UCSD-AML1 (cell line): ENCODE data around the gene REPS2.

Source experiments
- DNase-seq: peaks from one replicate; lab custom pipeline; 2025; ENCODE audit not compliant: unreplicated experiment; lab: John Stamatoyannopoulos, UW

The REPS2 gene

DNA sequence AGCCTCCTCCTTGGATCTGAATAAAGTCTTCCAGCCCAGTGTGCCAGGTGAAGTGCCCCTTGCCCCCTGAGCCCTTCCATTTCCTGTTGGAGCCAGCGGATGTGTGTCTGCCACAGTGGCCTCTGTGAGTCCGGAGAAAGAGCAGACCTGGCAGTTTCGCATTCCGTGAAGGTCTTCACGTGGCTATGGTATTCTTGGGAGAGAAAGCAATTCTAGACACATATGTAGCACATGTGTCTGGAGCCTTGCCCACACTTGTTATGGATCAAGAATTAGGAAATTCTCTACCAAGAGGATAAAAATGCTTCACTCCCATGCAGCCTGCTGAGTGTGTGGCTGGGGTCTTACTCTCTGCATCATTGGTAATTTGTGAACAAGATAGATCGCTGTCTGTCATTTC, 130.9 kb downstream of the REPS2 start:
- DNase-seq, result no peak

DNA sequence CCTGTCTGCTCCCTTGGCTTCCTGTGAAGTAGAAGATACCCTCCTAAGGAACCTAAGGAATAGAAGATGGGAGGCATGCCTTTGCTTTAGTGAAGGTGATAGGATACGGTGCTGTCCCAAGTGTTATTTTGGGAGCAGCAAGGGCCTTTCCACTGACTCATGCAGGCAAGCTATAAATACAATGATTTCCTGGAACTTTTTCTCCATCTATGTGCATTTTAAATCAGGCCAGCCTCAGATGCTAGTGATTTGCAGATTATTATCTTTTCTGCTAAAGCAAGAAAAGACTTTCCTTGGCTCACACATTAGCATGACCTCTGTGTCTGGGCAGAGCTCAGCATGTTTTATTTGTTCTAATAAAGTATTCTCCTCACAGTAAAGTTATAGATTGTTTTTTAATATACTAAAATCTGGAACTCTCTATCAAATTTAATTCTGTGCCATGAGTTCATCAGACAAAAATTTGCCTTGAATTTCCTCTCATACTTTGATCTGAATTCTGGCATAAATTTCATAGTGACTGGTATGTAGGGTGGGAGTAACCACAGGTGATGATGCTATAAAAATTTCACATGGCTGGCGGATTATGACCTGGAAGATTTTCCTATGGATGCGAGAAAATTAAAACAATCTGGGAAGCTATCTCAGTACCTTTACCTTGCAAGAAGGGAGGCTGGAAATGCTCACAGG, 131.7 kb downstream of the REPS2 start:
- no peak for DNase-seq

DNA sequence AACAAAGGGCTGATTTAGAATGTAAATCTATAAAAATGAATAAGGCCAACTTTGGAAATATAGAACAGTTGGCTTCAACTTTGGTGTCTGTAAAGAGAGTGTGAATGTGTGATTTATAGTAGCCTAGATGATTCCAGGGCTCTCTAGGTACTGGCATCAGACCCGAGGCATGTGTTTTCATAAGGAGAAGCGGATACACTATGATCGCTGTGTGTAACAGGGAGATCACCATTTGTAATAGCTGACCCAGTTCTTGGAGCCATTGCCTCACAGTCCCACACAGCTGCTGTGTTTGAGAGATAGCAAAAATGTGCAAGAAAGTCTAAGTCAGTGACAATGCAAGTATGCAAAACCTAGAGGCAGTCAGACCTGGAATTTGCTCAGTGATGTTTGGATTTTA, 135.1 kb downstream of the REPS2 start:
- DNase-seq, result no peak

DNA sequence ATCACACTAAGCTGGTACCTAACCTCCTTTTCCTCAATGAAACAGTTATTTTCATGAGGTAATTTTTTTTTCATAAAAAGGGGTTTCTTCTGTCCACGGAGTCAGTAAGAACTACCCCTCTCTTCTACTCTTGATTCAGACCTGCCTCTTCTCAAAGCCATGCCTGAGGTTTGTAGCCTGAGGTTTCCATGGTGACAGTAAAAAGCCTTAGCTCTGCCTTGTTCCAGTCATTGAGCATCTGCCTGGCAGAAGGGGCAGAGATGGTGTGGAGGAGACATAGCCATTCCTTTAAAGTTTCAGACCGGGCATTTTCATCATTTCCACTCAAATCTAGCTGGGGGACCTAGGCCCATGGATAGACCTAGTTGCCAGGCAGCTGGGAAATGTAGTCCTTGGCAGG, 135.5 kb downstream of the REPS2 start:
- no peak for DNase-seq

DNA sequence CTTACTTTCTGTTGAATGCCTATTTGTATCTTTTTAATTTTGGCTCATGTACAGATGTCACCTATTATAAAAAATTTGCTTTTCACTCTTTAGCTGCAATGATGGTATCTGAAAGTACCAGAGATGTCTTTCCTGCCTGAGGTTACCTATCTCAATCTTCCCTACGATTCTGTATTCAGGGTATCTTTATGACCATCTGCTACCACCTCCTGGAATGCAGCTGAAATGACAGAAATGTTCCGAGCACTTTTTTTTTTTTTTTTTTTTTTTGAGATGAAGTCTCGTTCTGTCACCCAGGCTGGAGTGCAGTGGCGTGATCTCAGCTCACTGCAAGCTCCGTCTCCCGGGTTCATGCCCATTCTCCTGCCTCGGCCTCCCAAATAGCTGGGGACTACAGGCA, 136.4 kb downstream of the REPS2 start:
- DNase-seq, result no peak

DNA sequence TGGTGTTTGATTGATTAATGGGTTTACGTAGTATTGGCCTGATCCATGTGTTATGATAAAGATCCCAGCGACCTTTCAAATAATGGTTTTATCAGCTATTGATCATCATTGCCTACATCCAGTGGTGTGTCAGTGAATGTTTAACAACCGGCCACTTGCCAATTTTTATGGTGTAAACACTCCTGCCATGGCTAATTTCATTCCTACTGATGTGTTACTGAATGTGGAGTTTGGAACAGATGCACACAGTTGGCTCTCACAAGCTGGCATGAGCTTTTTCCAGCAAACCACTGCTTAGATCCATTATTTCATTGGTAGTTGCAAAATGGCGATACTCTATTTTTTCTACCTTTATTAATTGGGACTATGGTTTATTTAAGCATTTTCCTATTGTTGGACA, 139.9 kb downstream of the REPS2 start:
- DNase-seq, result peak; percentile 13

DNA sequence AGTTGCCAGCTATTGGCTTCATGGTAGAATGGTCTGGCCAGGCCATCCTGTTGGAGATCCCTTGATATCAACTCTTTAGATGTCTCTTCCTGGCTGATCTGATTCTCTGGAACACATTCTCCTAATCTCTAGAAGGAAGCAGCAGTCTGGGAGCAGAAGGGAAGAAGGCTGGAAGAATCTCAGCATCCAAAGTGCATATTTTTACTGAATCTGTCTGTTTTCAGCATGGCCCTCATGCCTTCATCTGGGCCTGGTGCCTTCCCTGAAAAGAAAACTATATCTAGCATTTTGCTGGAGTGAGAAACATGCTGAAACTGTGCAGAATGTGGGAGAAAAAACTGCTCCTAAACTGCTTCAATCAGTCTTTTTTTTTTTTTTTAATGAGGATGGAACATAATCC, 148.7 kb downstream of the REPS2 start:
- no peak for DNase-seq

DNA sequence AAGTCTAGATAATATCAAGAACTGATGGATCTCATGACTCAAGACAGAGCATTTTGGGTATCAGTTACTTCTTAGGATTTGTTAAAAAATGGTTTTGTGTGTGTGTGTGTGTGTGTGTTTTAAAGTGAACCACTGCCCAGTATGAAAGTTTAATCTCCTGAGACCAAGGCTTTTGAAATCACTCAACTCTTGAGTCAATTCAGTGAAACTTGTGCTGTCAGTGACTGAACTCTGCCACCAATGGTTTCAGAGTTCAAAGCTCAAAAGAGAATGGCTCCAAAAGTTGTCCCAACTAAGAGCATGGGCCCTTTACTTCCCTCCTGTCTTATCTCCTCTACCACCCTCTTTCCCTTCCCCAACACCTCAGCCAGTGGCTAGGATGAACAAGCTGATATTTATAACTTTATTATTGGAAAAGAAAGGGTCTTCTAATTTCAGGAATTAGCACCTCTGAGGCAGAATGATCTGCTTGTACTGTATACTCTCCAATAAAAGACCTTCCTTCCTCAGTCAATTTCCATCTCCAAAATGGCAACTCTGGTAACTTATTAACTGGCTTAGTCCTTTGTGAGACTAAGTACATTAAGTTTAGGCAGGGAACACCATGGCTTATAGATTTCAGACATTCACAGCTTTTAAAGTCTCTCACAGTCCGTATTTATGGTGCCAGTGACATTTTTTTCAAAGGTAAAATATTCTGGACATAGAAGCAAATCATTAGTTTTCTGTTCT, 152.2 kb downstream of the REPS2 start:
- no peak for DNase-seq

DNA sequence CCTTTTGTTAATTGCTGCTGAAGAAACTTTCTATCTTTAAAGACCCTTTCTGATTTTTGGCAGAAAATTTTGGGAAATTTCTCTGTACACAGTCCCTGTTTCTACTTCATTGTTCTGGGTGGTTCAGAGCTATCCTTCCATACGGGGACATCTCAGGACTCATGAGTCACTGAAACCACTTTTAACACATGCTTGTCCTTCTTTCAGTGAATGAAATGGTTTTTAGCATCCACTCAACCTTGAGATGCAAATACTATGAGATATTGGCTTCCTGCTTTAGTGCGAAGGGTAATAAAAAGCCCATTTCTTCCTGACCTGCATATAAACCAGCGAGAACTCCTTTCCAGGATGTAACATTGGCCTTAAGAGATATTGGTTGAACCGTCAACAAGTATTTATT, 158.0 kb downstream of the REPS2 start:
- DNase-seq, result no peak

DNA sequence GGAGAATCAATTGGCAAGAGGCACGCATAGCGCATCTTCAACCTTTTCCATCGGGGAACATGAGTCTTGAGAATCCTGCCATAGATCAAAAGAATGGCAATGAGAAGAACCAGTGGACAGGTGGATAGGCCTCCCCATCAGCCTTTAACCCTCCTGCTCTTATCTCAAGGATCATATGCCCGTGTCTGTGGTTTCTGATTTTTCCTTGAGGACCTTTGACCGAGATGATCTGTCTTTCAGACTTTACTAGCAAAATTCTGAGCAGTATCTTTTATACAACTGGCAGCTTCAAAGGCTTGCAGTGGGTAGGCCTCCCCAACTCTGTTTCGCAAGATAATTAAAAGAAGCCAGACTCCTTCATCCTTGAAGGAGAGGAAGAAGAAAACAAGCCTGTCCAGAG, 174.4 kb downstream of the REPS2 start:
- no peak for DNase-seq

DNA sequence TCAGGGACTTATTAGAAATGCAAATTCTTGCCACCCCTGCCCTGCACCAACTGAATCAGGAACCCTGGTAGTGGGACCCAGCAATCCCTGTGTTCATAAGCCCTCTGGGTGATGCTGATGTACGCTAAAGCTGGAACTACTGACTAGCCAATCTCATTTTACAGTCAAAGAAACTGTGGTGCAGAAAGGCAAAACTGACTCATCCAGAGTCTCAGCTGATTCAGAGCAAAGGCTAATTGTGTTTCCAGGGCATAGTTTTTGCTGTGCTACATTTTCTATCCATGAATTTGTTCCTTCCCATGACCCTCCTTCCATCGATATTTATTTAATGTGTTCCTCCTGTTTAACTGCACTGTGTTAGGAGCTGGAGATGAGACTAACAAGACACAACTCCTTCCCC, 207.5 kb downstream of the REPS2 start:
- no peak for DNase-seq

DNA sequence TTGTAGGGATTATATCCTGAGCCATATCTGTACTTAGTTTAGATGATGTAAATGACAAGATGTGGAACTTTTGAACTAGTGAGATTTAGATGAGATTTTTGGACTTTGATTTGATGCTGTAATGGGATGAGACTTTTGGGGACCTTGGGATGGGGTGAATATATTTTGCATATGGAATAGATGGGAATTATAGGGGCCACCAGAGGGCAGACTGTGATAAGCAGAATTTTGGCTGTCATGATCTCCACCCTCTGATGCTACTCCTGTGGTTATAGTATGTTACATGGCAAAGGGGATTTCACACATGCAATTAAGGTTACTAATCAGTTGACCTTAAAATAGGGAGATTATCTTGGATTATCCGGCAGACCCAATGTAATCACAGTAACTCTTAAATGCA, 214.5 kb downstream of the REPS2 start:
- no peak for DNase-seq

DNA sequence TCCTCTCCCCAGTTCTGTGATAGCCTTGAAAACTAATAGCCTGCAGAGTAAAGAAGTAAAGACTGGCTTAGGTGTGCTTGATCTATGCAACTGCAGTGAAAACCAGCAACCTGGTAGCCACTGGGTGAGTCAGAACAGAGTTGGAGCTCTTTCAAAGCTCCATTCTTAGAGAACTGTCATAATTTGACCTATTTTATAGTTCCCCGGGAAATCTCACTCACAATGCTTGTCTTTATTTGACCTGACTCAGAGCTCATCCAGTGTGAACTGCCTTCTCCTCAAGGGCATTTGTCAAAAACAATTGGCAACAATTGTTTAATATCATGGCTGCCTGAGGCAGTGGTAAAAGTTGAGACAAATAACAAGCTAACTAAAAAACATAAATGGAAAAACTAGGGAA, 215.5 kb downstream of the REPS2 start:
- no peak for DNase-seq

DNA sequence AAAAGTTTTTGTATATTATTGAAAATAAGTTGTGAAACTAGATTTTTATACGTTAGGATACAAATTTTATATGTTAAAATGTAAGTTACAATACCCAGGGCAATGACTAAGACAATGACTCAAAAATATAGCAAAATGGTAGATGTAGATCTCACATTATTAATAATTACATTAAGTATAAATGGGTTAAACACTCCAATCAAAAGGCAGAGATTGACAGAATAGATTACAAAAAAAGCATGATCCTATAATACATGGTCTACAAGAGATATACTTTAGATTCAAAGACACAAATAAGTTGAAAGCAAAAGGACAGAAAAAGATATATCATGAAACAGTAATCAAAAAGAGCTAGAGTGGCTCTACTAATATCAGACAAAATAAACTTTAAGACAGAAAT, 217.6 kb downstream of the REPS2 start:
- DNase-seq, result no peak

DNA sequence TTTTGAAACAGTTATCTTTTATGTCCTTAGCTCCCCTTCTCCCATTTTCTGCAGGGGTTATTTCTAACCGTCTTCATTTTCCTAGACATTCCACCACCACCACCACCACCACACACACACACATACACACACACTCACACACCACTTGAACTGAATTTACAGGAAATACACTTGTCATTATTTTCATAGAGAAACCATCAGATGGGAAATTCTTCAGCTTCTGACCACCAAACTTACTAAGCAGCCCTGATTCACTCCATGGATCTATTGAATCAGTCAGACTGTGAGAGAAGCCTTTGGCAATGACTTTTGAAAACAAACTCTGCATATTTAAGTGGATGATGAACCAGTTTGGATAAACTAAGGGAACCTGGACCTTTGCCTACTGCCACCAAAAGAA, 218.5 kb downstream of the REPS2 start:
- DNase-seq, result no peak

DNA sequence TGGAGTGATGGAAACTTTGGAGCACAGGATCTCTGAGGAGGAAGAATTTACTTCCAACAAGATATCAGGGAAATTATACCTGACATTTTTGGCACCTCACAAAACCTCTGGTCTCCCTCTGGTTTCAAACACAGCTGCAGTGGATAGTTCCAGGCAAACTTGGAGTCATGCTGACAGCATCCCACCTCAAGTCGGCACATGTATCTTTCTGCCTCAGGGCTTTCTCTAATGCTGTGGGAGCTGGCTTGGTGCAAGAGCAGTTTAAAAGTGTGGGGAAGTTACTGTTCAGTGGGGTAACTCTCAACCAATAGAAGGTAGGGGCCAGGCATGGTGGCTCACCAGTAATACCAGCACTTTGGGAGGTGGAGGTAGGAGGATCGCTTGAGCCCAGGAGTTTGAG, 221.5 kb downstream of the REPS2 start:
- no peak for DNase-seq

DNA sequence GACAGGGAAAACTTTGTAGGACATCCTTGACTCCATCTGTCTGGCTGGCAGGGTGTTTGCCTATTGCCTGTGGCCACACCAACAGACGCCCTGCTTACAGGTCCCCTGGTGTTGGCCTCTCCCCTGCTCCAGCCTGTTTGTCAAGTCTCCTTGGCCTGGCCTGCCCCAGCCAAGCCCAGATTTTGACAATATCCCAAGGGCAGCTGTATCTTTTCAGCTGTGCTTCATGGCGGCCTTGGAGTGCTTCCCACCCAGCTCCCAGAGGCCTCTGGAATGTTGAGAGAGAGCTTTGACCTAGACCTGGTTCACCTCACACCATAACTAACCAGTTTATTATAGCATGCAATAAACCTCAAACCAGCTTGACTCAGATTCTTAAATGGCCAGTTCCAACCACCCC, 224.5 kb downstream of the REPS2 start:
- DNase-seq, result no peak

DNA sequence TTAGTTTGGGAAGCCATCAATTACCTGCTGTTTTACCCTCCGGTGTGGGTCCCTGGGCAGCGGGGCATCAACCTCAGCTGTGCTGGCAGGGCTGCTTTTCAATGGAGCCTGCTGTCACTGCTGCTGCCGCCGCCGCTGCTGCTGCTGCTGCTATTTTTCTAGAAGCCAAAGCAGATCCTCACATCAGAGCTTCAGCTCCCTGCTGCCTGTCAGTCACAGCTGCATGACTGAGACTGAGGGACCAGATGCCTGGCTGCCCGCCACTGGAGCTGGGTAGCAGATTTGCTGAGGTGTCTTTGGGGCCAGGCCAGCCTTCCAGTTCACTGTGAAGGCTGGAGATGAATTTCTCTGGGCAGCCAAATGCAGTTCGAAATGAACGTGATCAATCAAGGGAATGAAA, 228.2 kb downstream of the REPS2 start:
- no peak for DNase-seq

DNA sequence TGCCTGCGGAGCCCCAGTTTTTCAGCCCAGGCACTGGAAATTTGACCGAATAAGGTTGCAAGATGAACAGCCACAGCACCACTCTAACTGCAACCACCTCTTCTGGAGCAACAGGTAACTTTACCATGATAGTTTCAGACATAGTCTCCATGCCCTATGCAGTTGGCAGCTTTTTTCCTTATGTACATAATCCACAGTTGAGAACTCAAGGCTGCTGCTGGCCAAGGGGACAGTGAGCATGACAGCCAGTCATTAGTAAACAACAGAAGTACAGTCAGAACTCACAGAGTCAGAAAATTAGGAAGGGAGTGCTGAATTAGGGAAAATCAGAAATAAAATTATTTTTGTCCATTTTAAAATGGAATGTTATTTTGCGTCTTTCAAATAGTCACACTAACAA, 235.9 kb downstream of the REPS2 start:
- no peak for DNase-seq

DNA sequence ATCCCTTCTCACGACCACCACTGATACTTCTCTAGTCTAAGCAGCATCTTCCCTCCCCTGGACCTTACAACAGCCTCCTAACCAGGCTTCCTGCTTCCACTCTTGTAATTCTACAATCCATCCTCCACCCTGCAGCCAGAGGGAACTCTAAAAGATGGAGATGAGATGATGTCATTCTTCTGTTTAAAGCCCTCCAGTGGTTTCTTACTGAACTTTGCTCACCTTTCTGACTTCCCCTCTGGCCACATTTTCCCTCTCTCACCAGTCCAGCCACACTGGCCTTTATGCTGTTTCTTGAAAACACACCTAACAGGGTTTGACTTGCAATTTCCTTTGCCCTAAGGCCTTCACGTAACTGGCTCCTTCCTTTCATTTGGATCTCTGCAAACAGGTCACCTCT, 237.1 kb downstream of the REPS2 start:
- DNase-seq, result no peak

DNA sequence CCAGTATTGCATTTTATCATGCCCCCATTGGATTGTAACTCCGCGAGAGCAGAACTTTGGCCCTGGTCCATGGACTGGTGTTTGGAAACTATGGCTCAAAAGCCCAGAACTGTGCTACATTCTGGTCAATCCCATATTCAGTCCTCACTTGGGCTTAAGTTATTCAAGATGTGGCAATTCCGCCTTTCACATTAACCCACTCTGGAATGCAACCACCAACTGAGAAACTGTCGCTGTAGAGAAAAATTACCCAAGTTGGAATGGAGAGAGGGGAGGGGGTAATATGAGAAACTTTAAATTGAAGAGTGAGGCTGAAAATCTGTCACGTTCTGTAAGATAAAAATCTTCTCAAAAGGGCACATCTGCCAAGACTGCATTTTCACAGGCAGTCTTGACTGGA, 239.0 kb downstream of the REPS2 start:
- DNase-seq, result no peak

DNA sequence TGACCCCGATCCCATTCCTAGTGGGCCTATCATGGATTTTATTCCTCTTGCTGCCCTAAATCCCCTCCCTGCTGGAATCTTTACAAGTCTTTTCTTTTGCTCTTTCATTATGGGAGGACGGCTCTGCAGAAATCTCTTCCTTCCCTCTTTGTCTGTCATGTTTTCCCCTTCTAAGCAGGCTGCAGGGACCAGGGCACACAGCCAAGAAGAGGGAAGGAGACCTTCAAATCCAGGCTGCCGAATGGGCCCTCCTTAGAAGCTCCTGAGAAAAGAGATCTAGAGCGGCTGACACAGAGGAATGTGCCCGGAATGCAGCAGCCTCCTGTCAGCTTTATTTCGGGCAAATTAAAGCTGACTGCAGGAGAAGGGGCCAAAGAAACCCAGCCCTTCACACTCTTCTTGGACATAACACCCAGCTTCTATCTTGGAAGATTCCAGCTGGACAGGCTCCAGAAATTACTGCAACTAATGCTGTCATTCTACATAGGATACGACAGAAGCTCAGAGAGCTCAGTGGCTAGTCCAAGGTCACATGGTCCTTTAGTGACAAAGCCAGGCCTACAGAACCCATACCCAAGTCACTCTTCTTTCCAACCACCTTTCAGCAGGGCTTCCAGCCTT, 240.8 kb downstream of the REPS2 start:
- DNase-seq, result no peak

DNA sequence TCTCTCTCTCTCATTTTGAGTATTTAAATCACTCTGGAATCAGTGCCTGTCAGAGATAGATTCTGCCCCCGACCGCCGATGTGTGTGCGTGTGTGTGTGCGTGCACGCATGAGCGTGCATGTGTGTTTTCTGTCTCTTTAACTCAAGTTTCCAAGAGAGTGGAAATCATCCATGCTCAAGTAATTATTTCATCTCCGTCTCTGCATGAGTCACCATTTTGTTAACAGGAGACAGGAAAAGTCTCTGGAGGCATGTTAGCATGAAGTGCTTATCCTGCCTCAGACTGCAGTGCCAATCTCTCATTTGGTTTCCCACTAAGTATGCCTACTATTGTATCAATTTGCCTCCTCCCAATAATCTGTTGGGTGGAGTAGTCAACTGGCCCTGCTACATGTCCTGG, 245.6 kb downstream of the REPS2 start:
- no peak for DNase-seq
